Peyer's patch (tissue), 4 donors: Measurements from ENCODE around the gene APH1A.

ENCODE experiments used
- POLR2A ChIP-seq, 2 donors: fragments of 450-650 bp; IDR thresholded peaks; one replicate each; pipeline ENCODE4 v1.5.1; 2017; ENCODE audit warnings: antibody characterized with exemption in 2 of 2, mild to moderate bottlenecking in 2 of 2, moderate library complexity in 2 of 2
- TF ChIP-seq, protein P1 (sequence below), 6 experiments: fragments of 450-650 bp in 4 of 6; fragments of 200-600 bp in 2 of 6; sonication (generic) in 1 of 6; IDR thresholded peaks; one replicate each; pipeline ENCODE4 v1.5.1; 2017 to 2019; ENCODE audit warnings: antibody characterized with exemption in 6 of 6, mild to moderate bottlenecking in 3 of 6, moderate library complexity in 1 of 6

DNA sequence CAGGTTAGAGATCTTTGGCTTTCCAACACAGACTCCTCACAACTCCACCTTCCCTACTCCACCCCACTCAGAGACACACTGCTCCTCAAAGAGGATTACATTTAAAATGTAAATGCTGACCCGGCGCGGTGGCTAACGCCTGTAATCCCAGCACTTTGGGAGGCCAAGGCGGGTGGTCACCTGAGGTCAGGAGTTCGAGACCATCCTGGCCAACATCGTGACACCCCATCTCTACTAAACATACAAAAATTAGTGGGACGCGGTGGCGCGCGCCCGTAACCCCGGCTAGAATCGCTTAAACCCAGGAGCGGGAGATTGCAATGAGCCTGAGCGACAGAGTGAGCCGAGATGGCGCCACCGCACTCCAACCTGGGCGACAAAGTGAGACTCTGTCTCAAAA, 31.1 kb downstream of the APH1A start:
- TF ChIP-seq, protein P1, sequence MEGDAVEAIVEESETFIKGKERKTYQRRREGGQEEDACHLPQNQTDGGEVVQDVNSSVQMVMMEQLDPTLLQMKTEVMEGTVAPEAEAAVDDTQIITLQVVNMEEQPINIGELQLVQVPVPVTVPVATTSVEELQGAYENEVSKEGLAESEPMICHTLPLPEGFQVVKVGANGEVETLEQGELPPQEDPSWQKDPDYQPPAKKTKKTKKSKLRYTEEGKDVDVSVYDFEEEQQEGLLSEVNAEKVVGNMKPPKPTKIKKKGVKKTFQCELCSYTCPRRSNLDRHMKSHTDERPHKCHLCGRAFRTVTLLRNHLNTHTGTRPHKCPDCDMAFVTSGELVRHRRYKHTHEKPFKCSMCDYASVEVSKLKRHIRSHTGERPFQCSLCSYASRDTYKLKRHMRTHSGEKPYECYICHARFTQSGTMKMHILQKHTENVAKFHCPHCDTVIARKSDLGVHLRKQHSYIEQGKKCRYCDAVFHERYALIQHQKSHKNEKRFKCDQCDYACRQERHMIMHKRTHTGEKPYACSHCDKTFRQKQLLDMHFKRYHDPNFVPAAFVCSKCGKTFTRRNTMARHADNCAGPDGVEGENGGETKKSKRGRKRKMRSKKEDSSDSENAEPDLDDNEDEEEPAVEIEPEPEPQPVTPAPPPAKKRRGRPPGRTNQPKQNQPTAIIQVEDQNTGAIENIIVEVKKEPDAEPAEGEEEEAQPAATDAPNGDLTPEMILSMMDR (IDR thresholded peaks at IDR 0.05) = no peak
- TF ChIP-seq POLR2A (IDR thresholded peaks at IDR 0.05) = no peak
